Colonic mucosa (tissue), 4 donors: ENCODE measurements around the gene GFOD1. TPM values are rescaled to one million over a fixed set of nuclear protein-coding genes. Genes with fewer than 3 reads are reported as not detected.

ENCODE experiments used
- DNase-seq: peaks from one replicate; pipeline ENCODE4 v3.0.0-alpha.2; 2020
- H3K27ac ChIP-seq: fragments of 200-600 bp; one replicate; pipeline ENCODE4 v1.8.0; 2021
- H3K27me3 ChIP-seq: fragments of 200-600 bp; one replicate; pipeline ENCODE4 v1.8.0; 2021
- H3K36me3 ChIP-seq: fragments of 200-600 bp; one replicate; pipeline ENCODE4 v1.8.0; 2021
- H3K4me1 ChIP-seq: fragments of 200-600 bp; one replicate; pipeline ENCODE4 v1.8.0; 2021; ENCODE audit warnings: mild to moderate bottlenecking
- H3K4me3 ChIP-seq: fragments of 200-600 bp; one replicate; pipeline ENCODE4 v1.8.0; 2021
- H3K9ac ChIP-seq, 2 donors: one replicate each; pipeline ENCODE4 v1.7.0; 2013; ENCODE audit warnings: control low read depth in 2 of 2, low read depth in 2 of 2, low read length in 2 of 2
- H3K9me3 ChIP-seq: fragments of 200-600 bp; one replicate; pipeline ENCODE4 v1.8.0; 2021
- intact Hi-C: fragments of 100-400 bp; cut with DNase I; formaldehyde crosslinking; loops from one replicate; pipeline ENCODE4 v1.14.1; 2022
- total RNA-seq, 2 donors: library from RNA; stranded (reverse); fragmentation: NEBNext Ultra II Directional in 1 of 2; extraction: Animal tissue kit (Norgen Biotek cat#: 25700) in 1 of 2; gene quantifications; one replicate each; pipeline ENCODE4 v1.2.1, GENCODE V29; 2021
- TF ChIP-seq, protein P1 (sequence below): fragments of 200-600 bp; IDR thresholded peaks from one replicate; pipeline ENCODE4 v1.8.0; 2022; ENCODE audit warnings: antibody characterized with exemption, mild to moderate bottlenecking
- donor health status: healthy.
- donor health status: DM: no; HTN: no; CAD: no.
- donor health status: DM: no; HTN: no; CAD: no.

Gene GFOD1
- total RNA-seq, 2 donors from 2014 or later, result 6.9 to 7.6 TPM

DNA sequence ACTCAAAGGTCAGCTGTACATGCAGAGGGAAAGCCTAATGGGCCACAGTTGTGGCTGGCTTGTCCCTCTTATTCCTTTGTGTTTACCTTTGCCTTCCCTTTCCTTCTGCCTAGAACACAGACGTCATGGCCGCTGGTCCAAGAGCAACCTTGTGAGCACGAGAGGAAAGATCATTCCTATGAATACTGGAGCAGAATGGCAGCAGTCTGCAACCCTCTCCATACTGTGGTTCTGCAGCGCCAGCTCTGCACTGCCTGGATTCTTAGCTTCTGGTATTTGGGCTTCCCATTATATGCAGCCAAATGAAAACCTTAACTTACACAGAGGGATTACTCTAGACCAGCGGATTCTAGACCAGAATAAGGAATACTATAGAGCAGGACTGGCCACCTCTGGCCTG, 171.5 kb downstream of the GFOD1 start:
- no peak overlapping the region for H3K27ac ChIP-seq
- no peak overlapping the region for H3K4me3 ChIP-seq
- TF ChIP-seq, protein P1, sequence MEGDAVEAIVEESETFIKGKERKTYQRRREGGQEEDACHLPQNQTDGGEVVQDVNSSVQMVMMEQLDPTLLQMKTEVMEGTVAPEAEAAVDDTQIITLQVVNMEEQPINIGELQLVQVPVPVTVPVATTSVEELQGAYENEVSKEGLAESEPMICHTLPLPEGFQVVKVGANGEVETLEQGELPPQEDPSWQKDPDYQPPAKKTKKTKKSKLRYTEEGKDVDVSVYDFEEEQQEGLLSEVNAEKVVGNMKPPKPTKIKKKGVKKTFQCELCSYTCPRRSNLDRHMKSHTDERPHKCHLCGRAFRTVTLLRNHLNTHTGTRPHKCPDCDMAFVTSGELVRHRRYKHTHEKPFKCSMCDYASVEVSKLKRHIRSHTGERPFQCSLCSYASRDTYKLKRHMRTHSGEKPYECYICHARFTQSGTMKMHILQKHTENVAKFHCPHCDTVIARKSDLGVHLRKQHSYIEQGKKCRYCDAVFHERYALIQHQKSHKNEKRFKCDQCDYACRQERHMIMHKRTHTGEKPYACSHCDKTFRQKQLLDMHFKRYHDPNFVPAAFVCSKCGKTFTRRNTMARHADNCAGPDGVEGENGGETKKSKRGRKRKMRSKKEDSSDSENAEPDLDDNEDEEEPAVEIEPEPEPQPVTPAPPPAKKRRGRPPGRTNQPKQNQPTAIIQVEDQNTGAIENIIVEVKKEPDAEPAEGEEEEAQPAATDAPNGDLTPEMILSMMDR, result no peak
- no peaks in the 10 kb centered on the region for H3K27me3 ChIP-seq
- H3K4me1 ChIP-seq, result no peaks in the 10 kb centered on the region
- no peaks in the 10 kb centered on the region for H3K36me3 ChIP-seq
- intact Hi-C loops, result no loop called here
- H3K9me3 ChIP-seq, result no peaks in the 10 kb centered on the region
- H3K9ac ChIP-seq, result no peak overlapping the region
- no peak for DNase-seq

DNA sequence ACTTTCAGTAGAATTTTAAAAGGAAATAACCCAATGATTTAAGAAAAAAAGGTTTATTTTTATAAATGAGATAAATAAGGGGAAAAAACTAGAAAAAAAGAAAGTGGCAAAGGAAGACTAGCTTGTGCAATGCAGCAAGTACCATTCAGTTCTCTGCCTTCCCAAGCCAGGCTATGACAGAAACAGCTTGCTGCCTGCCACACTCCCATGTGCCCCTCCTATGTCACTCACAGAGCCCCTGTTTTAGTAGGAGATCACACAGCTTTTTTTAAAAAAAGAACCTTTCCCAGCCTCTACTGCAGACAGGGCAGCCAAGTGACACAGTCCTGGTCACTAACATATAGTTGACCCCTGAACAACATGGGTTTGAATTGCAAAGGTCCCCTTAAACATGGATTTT, 172.6 kb downstream of the GFOD1 start:
- Histone ChIP-seq H3K4me1 (no peaks in the 10 kb centered on the region), H3K27ac (no peak overlapping the region), H3K9ac (no peak overlapping the region), H3K4me3 (no peak overlapping the region), H3K9me3 (no peaks in the 10 kb centered on the region), H3K27me3 (no peaks in the 10 kb centered on the region), H3K36me3 (no peaks in the 10 kb centered on the region)
- intact Hi-C loops, result no loop called here
- TF ChIP-seq, protein P1, result no peak
- no peak for DNase-seq

DNA sequence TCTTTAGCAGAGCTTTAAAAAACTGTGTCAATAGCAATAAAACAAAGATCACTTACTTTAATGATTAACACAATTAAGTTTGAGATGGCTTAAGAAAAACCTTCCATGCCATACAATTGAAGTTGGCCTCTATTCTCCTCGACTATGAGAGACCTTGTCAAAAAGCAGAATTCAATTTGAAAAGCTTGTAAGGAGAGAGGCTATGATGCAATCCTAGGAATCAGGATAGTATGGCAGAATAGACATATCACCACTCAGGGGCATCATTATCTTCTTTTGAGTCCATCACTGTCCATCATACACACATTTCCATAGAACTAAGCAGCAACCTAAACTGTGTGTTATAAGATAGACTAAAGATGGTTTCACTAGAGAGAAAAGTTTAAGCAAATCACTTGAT, 176.2 kb downstream of the GFOD1 start:
- intact Hi-C loops, result no loop called here
- Histone ChIP-seq H3K36me3 (no peaks in the 10 kb centered on the region), H3K27ac (no peak overlapping the region), H3K9ac (no peak overlapping the region), H3K9me3 (no peaks in the 10 kb centered on the region), H3K4me1 (no peaks in the 10 kb centered on the region), H3K27me3 (no peaks in the 10 kb centered on the region), H3K4me3 (no peak overlapping the region)
- TF ChIP-seq, protein P1, result no peak
- DNase-seq, result no peak

DNA sequence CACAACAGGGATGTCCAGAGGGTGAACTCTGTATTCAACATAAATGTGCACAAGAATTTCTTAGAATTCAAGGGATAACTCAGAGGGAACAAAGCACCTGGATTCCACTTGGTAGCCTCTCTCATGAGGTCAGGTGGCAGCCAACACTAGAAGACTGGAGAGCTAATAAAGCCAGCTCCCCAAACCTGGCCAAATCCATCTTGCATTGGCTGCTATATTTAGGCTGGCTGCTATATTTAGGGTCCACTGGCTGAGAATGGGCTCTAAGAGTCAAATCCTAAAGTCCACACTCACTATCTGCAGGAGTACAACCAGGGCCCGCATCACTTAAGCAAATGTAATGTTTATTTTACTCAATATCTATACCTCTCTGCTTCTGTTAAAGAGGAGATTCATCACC, 179.1 kb downstream of the GFOD1 start:
- no peak for DNase-seq
- intact Hi-C loops, result no loop called here
- Histone ChIP-seq H3K9ac (no peak overlapping the region), H3K36me3 (no peaks in the 10 kb centered on the region), H3K4me3 (no peak overlapping the region), H3K27ac (no peak overlapping the region), H3K9me3 (no peaks in the 10 kb centered on the region), H3K27me3 (no peaks in the 10 kb centered on the region), H3K4me1 (peaks cover 10% of the 10 kb centered on the region)
- TF ChIP-seq, protein P1, result no peak

Other genes with a start within 250 kb of the GFOD1 start
- 10 to 100 TPM; 21.4 to 23.3 TPM for gene TBC1D7, start 159.1 kb downstream of the GFOD1 start, total RNA-seq
- gene SIRT5, start 87.0 kb upstream of the GFOD1 start, total RNA-seq, result 10 to 100 TPM; 13.3 to 13.7 TPM
- gene NOL7, start 127.7 kb upstream of the GFOD1 start, total RNA-seq, result 10 to 100 TPM; 54.1 to 82.1 TPM
- gene RANBP9, start 224.2 kb upstream of the GFOD1 start, total RNA-seq, result 10 to 100 TPM; 27.2 to 35.0 TPM